HCT116 (cell line): ENCODE data around the gene GABRA4. TPM values are rescaled to one million over a fixed set of nuclear protein-coding genes. Genes with fewer than 3 reads are reported as not detected.

Experiments used
- ATAC-seq: fragments of 200-7000 bp; cut with Tn5 transposase; 2 replicates; pipeline ENCODE4 v1.9.1; 2020; ENCODE audit warnings: mild to moderate bottlenecking, moderate library complexity
- BruUV-seq: library from RNA; stranded (reverse); fragments of 400-500 nt; replicated peaks from 2 replicates; lab custom pipeline; 2021; lab: Mats Ljungman, UMichigan
- CTCF ChIA-PET: fragments of 300-600 bp; sonication (Branson Sonifier 250); formaldehyde crosslinking; loops from one replicate; lab custom pipeline; 2021; ENCODE audit warnings: antibody characterized with exemption; lab: Charles Lee
- POLR2A ChIA-PET: fragments of 300-600, 350-600 bp; sonication (Branson Sonifier 250); formaldehyde crosslinking; loops from one replicate; lab custom pipeline; 2021; ENCODE audit warnings: antibody characterized with exemption; lab: Charles Lee
- RAD21 ChIA-PET, 2 experiments: fragments of 300-600 bp; sonication (Branson Sonifier 250); formaldehyde crosslinking; loops; one replicate each; lab custom pipeline; 2023; ENCODE audit warnings: low total read pairs in 2 of 2; ENCODE audit not compliant: uncharacterized antibody in 2 of 2, unreplicated experiment in 2 of 2, low non-redundant PET in 1 of 2; lab: Charles Lee
- DNase-seq: peaks from one replicate; pipeline ENCODE4 v3.0.0-alpha.2; 2010; ENCODE audit warnings: low read depth, low spot score
- H2AFZ ChIP-seq: fragments of 200-600 bp; shearing (Covaris generic), sonication (generic); 2 replicates; pipeline ENCODE4 v1.6.1; 2017; ENCODE audit warnings: low read depth, mixed run types, mixed read lengths, antibody characterized with exemption, low read length; ENCODE audit not compliant: poor library complexity, severe bottlenecking
- H3K27ac ChIP-seq: 2 replicates; pipeline ENCODE4 v1.5.1; 2012; ENCODE audit warnings: low read depth, low read length
- H3K27me3 ChIP-seq: fragments of 200-600 bp; sonication (generic); 2 replicates; pipeline ENCODE4 v1.6.1; 2016; ENCODE audit warnings: mixed run types, low read length, mixed read lengths; ENCODE audit not compliant: insufficient read depth
- H3K36me3 ChIP-seq, 2 experiments: fragments of 200-500 bp in 1 of 2; fragments of 200-600 bp in 1 of 2; sonication (Bioruptor generic) in 1 of 2; sonication (generic) in 1 of 2; 2 replicates each; pipeline versions ENCODE4 v1.5.1 to v1.6.1; 2014 to 2016; ENCODE audit warnings: low read length in 2 of 2, inconsistent platforms in 1 of 2, mixed read lengths in 1 of 2, mixed run types in 1 of 2; ENCODE audit not compliant: insufficient read depth in 2 of 2, control insufficient read depth in 1 of 2
- H3K4me1 ChIP-seq, 2 experiments: fragments of 200-600 bp in 1 of 2; sonication (generic) in 1 of 2; 2 replicates each; pipeline versions ENCODE4 v1.5.1 to v1.6.1; 2012 to 2017; ENCODE audit warnings: low read length in 2 of 2, inconsistent platforms in 1 of 2, mild to moderate bottlenecking in 1 of 2, mixed read lengths in 1 of 2, mixed run types in 1 of 2, moderate library complexity in 1 of 2; ENCODE audit not compliant: insufficient read depth in 2 of 2, control insufficient read depth in 1 of 2
- H3K4me2 ChIP-seq: fragments of 200-600 bp; sonication (generic); 2 replicates; pipeline ENCODE4 v1.6.1; 2017; ENCODE audit warnings: mixed run types, low read length, mixed read lengths
- H3K4me3 ChIP-seq, 2 experiments: fragments of 200-600 bp in 1 of 2; sonication (generic) in 1 of 2; replicated peaks in 1 of 2; 2 replicates each; pipeline ENCODE4 v1.5.1; 2011 to 2016; ENCODE audit warnings: low read length in 2 of 2, control low read depth in 1 of 2, low read depth in 1 of 2, mild to moderate bottlenecking in 1 of 2, mixed read lengths in 1 of 2, mixed run types in 1 of 2
- H3K79me2 ChIP-seq: fragments of 200-600 bp; sonication (generic); 2 replicates; pipeline ENCODE4 v1.6.1; 2017; ENCODE audit warnings: mild to moderate bottlenecking, mixed run types, low read length, moderate library complexity, mixed read lengths; ENCODE audit not compliant: insufficient read depth
- H3K9ac ChIP-seq: fragments of 200-600 bp; sonication (generic); 2 replicates; pipeline ENCODE4 v1.6.1; 2016; ENCODE audit warnings: low read length, mixed read lengths
- H3K9me2 ChIP-seq: fragments of 200-600 bp; sonication (generic), shearing (Covaris generic); 2 replicates; pipeline ENCODE4 v1.6.1; 2017; ENCODE audit warnings: mixed run types, mild to moderate bottlenecking, moderate library complexity; ENCODE audit not compliant: insufficient read depth
- H3K9me3 ChIP-seq, 2 experiments: fragments of 200-500 bp in 1 of 2; fragments of 200-600 bp in 1 of 2; sonication (Bioruptor generic) in 1 of 2; sonication (generic) in 1 of 2; 2 replicates each; pipeline ENCODE4 v1.6.1; 2014 to 2017; ENCODE audit warnings: low read length in 2 of 2, mixed read lengths in 2 of 2, inconsistent platforms in 1 of 2, low read depth in 1 of 2, mild to moderate bottlenecking in 1 of 2, mixed run types in 1 of 2, moderate library complexity in 1 of 2; ENCODE audit not compliant: control insufficient read depth in 1 of 2, insufficient read depth in 1 of 2
- H4K20me1 ChIP-seq: fragments of 200-600 bp; sonication (generic), shearing (Covaris generic); 2 replicates; pipeline ENCODE4 v1.6.1; 2017; ENCODE audit warnings: mixed run types, mild to moderate bottlenecking, moderate library complexity; ENCODE audit not compliant: insufficient read depth
- CBX3 ChIP-seq: IDR thresholded peaks from 2 replicates; pipeline ENCODE4 v1.6.1; 2012; ENCODE audit warnings: low read depth
- ELF1 ChIP-seq: IDR thresholded peaks from 2 replicates; pipeline ENCODE4 v1.6.1; 2012; ENCODE audit warnings: low read depth, borderline replicate concordance
- EZH2 ChIP-seq: fragments of 200-600 bp; sonication (generic); IDR thresholded peaks from 2 replicates; pipeline ENCODE4 v1.6.1; 2017; ENCODE audit warnings: antibody characterized with exemption, mixed run types
- EZH2phosphoT487 ChIP-seq: fragments of 200-600 bp; IDR thresholded peaks from 2 replicates; pipeline ENCODE4 v1.6.1; 2018; ENCODE audit warnings: antibody characterized with exemption, borderline replicate concordance
- MAX ChIP-seq: IDR thresholded peaks from 2 replicates; pipeline ENCODE4 v1.6.1; 2012
- POLR2A ChIP-seq: IDR thresholded peaks from 2 replicates; pipeline ENCODE4 v1.7.0; 2011; ENCODE audit warnings: borderline replicate concordance; ENCODE audit not compliant: insufficient read depth, insufficient read length; ENCODE audit errors: extremely low read depth
- POLR2AphosphoS5 ChIP-seq: IDR thresholded peaks from 2 replicates; pipeline ENCODE4 v1.6.1; 2011; ENCODE audit warnings: mild to moderate bottlenecking, low read depth, low read length, moderate library complexity
- RAD21 ChIP-seq: IDR thresholded peaks from 2 replicates; pipeline ENCODE4 v1.6.1; 2012; ENCODE audit warnings: low read depth, mild to moderate bottlenecking
- SIN3A ChIP-seq: IDR thresholded peaks from 2 replicates; pipeline ENCODE4 v1.6.1; 2012; ENCODE audit warnings: low read depth
- SP1 ChIP-seq: IDR thresholded peaks from 2 replicates; pipeline ENCODE4 v1.6.1; 2012; ENCODE audit warnings: low read depth
- SRF ChIP-seq: IDR thresholded peaks from 2 replicates; pipeline ENCODE4 v1.6.1; 2012; ENCODE audit warnings: low read depth
- YY1 ChIP-seq: IDR thresholded peaks from 2 replicates; pipeline ENCODE4 v1.6.1; 2011; ENCODE audit warnings: low read length, low read depth, moderate library complexity, mild to moderate bottlenecking; ENCODE audit not compliant: insufficient replicate concordance; ENCODE audit errors: extremely low read depth
- ZFX ChIP-seq: fragments of 450-650 bp; IDR thresholded peaks from 2 replicates; pipeline ENCODE4 v1.6.1; 2017
- ZNF274 ChIP-seq: fragments of 200-500 bp; sonication (Bioruptor generic); IDR thresholded peaks from 2 replicates; pipeline ENCODE4 v1.6.1; 2014; ENCODE audit warnings: mild to moderate bottlenecking, low read depth, low read length, inconsistent platforms
- intact Hi-C: fragments of 100-400 bp; cut with micrococcal nuclease; formaldehyde crosslinking; loops from 2 replicates; pipeline ENCODE4 v1.10.0; 2022
- total RNA-seq: library from RNA; stranded (reverse); gene quantifications from one replicate; pipeline ENCODE4 v1.2.1, GENCODE V29; 2021; ENCODE audit not compliant: unreplicated experiment
- TF ChIP-seq, protein P1 (sequence below): IDR thresholded peaks from 2 replicates; pipeline ENCODE4 v1.6.1; 2012
- TF ChIP-seq, protein P2 (sequence below): IDR thresholded peaks from 2 replicates; pipeline ENCODE4 v1.6.1; 2012; ENCODE audit warnings: low read depth
- TF ChIP-seq, protein P3 (sequence below), 3 experiments: fragments of 200-600 bp in 1 of 3; sonication (generic) in 1 of 3; IDR thresholded peaks in 2 of 3; conservative IDR thresholded peaks in 1 of 3; 2 replicates each; pipeline ENCODE4 v1.5.1; 2012 to 2017; ENCODE audit warnings: low read depth in 2 of 3, low read length in 2 of 3, antibody characterized with exemption in 1 of 3, borderline replicate concordance in 1 of 3, control low read depth in 1 of 3, mild to moderate bottlenecking in 1 of 3, mixed read lengths in 1 of 3, mixed run types in 1 of 3, moderate library complexity in 1 of 3; ENCODE audit not compliant: insufficient read depth in 1 of 3

GABRA4 gene
- total RNA-seq, 1 experiment from 2014 or later = not detected

GRCh38 chr4:46955601-46956000, 37.8 kb downstream of the GABRA4 start:
- Histone ChIP-seq H3K4me2 (no peak overlapping the region), H3K79me2 (no peaks in the 10 kb centered on the region), H3K27me3 (no peaks in the 10 kb centered on the region), H4K20me1 (no peaks in the 10 kb centered on the region; the same call in 1 of the 2 replicates), H3K9me3 (no peaks in the 10 kb centered on the region), H3K9me2 (no peaks in the 10 kb centered on the region), H3K4me3 (no peak overlapping the region), H2AFZ (no peak overlapping the region), H3K4me1 (no peaks in the 10 kb centered on the region), H3K27ac (no peak overlapping the region), H3K36me3 (no peaks in the 10 kb centered on the region), H3K9ac (no peak overlapping the region)
- POLR2A ChIA-PET = no interaction called here
- no peak for TF ChIP-seq EZH2
- no peak for TF ChIP-seq RAD21
- RAD21 ChIA-PET = no interaction called here
- no peak for ATAC-seq
- no TSS peak for BruUV-seq
- DNase-seq = no peak
- CTCF ChIA-PET = no interaction called here
- intact Hi-C loops = no loop called here

DNA sequence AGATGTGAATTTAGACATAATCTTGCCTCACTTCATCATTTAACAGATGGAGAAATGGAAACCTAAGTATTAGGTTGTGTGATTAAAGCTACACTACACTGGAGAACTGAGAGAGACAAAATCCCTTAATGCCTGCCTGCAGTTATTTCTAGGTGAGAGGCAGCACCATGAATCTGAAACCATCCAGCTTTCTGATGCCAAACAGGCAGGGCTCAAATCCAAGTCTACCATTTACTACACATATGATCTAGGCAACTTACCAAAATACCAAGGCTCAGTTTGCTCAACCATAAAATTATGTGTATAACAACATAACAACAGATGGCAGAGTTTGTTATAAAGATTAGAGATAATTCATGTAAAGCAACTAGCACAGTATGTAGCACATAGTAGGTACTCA, 38.7 kb downstream of the GABRA4 start:
- H3K9me3 ChIP-seq = no peaks in the 10 kb centered on the region
- CTCF ChIA-PET = no interaction called here
- no peaks in the 10 kb centered on the region for H3K4me1 ChIP-seq
- ATAC-seq = no peak
- DNase-seq = no peak
- RAD21 ChIA-PET = no interaction called here
- no peak overlapping the region for H3K4me2 ChIP-seq
- H2AFZ ChIP-seq = no peak overlapping the region
- intact Hi-C loops = no loop called here
- no peaks in the 10 kb centered on the region for H3K27me3 ChIP-seq
- no peaks in the 10 kb centered on the region for H4K20me1 ChIP-seq
- BruUV-seq = no TSS peak
- H3K4me3 ChIP-seq = no peak overlapping the region
- POLR2A ChIA-PET = no interaction called here
- H3K9me2 ChIP-seq = no peaks in the 10 kb centered on the region
- no peak overlapping the region for H3K27ac ChIP-seq
- H3K36me3 ChIP-seq = no peaks in the 10 kb centered on the region
- H3K79me2 ChIP-seq = no peaks in the 10 kb centered on the region
- no peak overlapping the region for H3K9ac ChIP-seq
- TF ChIP-seq ZFX (no peak), SRF (no peak), ZNF274 (no peak), CBX3 (no peak), SP1 (no peak), EZH2 (no peak), YY1 (no peak), MAX (no peak), SIN3A (no peak), EZH2phosphoT487 (no peak), POLR2AphosphoS5 (no peak), POLR2A (no peak), ELF1 (no peak)
- TF ChIP-seq, protein P1, sequence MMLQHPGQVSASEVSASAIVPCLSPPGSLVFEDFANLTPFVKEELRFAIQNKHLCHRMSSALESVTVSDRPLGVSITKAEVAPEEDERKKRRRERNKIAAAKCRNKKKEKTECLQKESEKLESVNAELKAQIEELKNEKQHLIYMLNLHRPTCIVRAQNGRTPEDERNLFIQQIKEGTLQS = no peak
- TF ChIP-seq, protein P2, sequence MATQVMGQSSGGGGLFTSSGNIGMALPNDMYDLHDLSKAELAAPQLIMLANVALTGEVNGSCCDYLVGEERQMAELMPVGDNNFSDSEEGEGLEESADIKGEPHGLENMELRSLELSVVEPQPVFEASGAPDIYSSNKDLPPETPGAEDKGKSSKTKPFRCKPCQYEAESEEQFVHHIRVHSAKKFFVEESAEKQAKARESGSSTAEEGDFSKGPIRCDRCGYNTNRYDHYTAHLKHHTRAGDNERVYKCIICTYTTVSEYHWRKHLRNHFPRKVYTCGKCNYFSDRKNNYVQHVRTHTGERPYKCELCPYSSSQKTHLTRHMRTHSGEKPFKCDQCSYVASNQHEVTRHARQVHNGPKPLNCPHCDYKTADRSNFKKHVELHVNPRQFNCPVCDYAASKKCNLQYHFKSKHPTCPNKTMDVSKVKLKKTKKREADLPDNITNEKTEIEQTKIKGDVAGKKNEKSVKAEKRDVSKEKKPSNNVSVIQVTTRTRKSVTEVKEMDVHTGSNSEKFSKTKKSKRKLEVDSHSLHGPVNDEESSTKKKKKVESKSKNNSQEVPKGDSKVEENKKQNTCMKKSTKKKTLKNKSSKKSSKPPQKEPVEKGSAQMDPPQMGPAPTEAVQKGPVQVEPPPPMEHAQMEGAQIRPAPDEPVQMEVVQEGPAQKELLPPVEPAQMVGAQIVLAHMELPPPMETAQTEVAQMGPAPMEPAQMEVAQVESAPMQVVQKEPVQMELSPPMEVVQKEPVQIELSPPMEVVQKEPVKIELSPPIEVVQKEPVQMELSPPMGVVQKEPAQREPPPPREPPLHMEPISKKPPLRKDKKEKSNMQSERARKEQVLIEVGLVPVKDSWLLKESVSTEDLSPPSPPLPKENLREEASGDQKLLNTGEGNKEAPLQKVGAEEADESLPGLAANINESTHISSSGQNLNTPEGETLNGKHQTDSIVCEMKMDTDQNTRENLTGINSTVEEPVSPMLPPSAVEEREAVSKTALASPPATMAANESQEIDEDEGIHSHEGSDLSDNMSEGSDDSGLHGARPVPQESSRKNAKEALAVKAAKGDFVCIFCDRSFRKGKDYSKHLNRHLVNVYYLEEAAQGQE = no peak
- TF ChIP-seq, protein P3, sequence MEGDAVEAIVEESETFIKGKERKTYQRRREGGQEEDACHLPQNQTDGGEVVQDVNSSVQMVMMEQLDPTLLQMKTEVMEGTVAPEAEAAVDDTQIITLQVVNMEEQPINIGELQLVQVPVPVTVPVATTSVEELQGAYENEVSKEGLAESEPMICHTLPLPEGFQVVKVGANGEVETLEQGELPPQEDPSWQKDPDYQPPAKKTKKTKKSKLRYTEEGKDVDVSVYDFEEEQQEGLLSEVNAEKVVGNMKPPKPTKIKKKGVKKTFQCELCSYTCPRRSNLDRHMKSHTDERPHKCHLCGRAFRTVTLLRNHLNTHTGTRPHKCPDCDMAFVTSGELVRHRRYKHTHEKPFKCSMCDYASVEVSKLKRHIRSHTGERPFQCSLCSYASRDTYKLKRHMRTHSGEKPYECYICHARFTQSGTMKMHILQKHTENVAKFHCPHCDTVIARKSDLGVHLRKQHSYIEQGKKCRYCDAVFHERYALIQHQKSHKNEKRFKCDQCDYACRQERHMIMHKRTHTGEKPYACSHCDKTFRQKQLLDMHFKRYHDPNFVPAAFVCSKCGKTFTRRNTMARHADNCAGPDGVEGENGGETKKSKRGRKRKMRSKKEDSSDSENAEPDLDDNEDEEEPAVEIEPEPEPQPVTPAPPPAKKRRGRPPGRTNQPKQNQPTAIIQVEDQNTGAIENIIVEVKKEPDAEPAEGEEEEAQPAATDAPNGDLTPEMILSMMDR (IDR thresholded peaks at IDR 0.05 in 2 of 3, conservative IDR thresholded peaks at IDR 0.05 in 1 of 3; ENCODE audit: borderline replicate concordance in 1 of 3, insufficient read depth in 1 of 3, low read depth in 2 of 3, low read length in 2 of 3) = no peak
